GM12892 (cell line): ENCODE measurements around the gene STOM.
A peak's percentile ranks its signal among the peaks of the same experiment; 100 is the strongest.

Source experiments
- DNase-seq: peaks from one replicate; pipeline ENCODE4 v3.0.0; 2011; ENCODE audit not compliant: insufficient read length
- FAIRE-seq: peaks from 2 replicates; lab custom pipeline; 2011; peaks lifted over from hg19 to GRCh38; lab: Jason Lieb, UNC
- POLR2A ChIP-seq: IDR thresholded peaks from 2 replicates; pipeline ENCODE4 v1.6.1; 2011; ENCODE audit warnings: low read depth, low read length, control low read depth
- POLR2AphosphoS5 ChIP-seq: IDR thresholded peaks from 2 replicates; pipeline ENCODE4 v1.6.1; 2011; ENCODE audit warnings: low read depth, low read length, control low read depth
- TAF1 ChIP-seq: IDR thresholded peaks from 2 replicates; pipeline ENCODE4 v1.6.1; 2011; ENCODE audit warnings: low read depth, mild to moderate bottlenecking, control low read depth, low read length, borderline replicate concordance

Gene STOM

DNA sequence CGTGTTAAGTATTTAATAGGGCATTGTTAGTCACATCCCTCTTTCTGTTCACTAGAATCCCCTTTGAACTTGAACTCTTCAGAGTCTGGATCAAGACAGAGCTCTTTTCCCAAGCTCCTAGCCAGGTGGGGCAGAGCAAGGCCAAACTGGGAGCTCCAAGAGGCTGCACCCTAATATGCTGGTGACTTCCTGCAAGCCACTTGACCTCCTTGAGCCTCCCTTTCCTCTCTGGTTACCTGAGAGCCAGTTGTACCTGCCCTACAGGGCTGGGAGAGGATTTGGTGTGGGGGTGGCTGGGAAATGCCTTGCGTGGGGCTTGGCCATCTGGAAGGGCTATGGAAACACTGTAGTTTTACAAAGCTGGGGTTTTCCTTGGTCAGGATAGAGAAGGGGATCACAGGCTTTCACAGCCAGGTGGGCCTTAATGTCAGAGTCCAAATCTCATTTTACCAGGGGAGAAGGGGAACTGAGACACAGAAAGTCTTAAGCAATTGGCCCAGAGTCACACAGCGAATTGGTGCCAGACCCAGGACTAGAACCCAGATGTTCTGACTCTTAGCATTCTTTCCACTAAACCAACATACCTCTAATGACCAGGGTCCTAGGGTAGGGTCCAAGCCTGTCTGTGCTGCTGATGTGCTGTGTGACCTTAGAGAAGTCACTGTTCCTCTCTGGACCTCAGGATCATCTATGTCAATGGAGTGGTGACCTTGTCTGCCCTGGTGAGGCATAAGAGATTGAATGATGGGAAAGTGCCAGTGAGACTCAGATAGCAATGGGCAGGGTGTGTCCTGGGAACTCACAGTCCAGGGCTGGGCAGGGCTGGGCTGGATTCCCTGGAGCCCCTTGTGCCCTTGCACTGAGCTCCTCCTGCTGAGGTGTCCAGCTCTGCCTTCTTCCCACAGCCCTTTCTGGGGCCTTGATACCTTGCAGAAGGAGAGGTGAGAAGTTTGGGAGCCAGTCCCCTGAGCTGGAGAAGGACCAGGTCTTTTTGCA is 66.3 kb downstream of the STOM start:
- TF ChIP-seq TAF1 (no peak), POLR2A (no peak), POLR2AphosphoS5 (no peak)
- no peak for DNase-seq
- no peak for FAIRE-seq

DNA sequence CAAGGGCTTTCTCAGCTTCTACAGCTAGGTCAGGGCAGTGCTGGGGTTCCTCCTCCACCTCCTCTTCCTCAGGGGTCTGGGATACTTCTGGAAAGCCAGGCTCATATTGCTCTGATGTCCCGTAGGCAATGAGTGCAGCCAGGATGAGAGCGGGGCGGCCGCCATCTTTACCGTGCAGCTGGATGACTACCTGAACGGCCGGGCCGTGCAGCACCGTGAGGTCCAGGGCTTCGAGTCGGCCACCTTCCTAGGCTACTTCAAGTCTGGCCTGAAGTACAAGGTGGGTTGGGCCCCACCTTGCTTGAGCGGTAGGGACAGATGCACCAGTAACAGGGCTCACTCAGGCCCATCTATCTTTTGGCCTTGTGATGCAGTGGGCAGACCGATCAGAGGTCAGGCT is 67.3 kb downstream of the STOM start:
- no peak for FAIRE-seq
- TF ChIP-seq TAF1, result no peak
- no peak for TF ChIP-seq POLR2A
- no peak for TF ChIP-seq POLR2AphosphoS5
- no peak for DNase-seq

DNA sequence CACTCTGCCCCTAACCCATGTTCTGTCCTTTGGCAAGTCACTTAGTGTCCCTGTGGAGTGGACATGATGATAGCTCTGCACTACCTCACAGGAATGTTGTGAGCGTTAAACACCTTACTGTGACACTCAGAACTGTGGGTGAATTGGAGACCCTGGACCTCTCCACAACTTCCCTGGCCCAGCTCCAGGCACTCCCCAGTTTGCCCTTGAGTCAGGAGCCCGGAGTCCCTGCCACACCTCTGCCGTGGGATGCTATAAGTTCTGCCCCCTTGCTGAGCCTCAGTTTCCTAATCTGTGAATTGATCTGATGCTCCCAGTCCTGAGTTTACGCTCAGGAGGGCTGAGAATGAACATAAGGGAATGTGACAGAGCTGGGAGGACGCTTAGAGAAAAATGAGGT is 67.7 kb downstream of the STOM start:
- no peak for FAIRE-seq
- no peak for DNase-seq
- TF ChIP-seq TAF1 (no peak), POLR2AphosphoS5 (no peak), POLR2A (no peak)

DNA sequence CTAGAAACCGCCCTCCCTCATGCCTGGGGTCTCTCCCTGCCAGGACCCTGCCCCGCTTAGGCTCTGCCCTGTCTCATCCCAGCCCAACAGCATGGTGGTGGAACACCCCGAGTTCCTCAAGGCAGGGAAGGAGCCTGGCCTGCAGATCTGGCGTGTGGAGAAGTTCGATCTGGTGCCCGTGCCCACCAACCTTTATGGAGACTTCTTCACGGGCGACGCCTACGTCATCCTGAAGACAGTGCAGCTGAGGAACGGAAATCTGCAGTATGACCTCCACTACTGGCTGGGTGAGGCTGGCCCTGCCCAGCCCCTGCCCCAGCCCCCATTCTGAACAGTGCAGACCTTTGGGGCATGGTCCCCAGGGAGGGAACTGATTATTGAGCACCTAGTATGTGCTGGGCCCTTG is 68.2 kb downstream of the STOM start:
- no peak for DNase-seq
- TF ChIP-seq POLR2AphosphoS5, result no peak
- TF ChIP-seq TAF1, result no peak
- TF ChIP-seq POLR2A, result no peak
- no peak for FAIRE-seq

DNA sequence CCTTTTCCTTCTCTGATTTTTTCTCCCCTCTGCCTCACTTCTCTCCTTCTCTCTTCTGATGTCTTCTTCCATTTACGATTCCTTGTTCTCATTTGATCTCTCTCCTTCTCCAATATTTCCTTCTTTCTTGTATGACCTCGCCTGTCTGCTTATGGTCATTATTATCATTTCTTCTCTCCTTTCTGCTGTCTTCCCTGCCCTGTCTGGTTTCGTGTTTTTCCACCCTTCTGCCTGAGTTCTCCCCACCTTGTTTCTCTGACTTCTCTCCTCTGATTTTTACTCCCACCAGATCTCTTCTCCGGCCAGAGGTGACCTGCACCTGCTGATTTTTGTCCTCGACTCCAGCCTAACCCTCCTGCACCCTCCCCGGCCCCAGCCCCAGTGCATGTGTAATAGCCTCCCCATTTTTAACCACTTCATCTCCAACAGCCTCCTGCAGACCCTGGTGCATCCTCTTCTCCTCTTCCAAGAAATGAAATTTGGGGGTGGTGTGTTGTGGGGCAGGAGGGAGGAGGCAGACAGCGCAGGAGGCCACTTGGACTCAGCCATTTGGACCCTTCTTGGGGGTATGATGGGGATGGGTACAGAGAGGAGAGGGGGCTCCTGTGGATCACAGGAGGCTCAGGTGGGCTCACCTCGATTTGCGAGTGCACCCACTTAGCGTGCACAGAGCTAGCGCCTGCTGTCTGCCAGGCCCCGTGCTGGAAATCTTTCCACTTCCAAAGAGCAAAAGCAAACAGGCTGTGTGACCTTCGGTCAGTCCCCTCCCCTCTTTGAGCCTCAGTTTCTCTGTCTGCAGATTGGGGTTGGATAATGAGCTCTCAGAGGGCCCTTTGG is 69.5 kb downstream of the STOM start:
- TF ChIP-seq POLR2A, result no peak
- no peak for TF ChIP-seq TAF1
- TF ChIP-seq POLR2AphosphoS5, result no peak
- no peak for DNase-seq
- no peak for FAIRE-seq

DNA sequence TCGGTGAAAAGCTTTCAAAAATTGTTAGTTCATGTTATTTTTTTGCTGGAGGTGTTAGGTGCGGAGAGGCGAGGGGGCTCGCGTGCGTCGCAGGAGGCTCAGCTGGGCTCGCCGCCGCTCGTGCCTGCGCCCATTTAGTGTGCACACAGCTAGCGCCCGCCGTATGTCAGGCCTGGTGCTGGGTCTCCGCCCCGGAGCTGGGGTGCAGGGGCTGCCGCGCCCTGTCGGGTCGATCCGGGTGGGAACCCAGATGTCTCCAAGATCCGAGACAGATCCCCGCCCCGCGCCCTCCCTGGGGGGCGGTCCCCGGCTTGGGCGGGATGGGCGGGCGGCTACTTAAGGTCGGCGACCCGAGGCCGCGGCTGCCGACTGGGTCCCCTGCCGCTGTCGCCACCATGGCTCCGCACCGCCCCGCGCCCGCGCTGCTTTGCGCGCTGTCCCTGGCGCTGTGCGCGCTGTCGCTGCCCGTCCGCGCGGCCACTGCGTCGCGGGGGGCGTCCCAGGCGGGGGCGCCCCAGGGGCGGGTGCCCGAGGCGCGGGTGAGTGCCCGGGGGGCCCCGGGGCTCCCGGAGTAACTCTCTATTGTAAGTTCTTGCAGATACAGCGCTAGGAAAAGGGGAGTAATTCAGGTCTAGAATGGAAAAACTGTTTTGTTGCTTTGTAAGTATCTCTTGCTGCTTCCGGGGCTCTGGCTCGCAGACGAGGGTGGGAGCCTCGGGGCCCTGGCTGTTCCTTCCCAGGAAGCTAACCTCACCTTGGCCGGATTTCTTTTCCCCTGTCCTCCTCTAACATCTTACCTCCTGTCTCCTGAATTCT is 70.4 kb downstream of the STOM start:
- FAIRE-seq, result no peak
- TF ChIP-seq POLR2A (no peak), POLR2AphosphoS5 (no peak), TAF1 (no peak)
- peak; percentile 60 for DNase-seq

DNA sequence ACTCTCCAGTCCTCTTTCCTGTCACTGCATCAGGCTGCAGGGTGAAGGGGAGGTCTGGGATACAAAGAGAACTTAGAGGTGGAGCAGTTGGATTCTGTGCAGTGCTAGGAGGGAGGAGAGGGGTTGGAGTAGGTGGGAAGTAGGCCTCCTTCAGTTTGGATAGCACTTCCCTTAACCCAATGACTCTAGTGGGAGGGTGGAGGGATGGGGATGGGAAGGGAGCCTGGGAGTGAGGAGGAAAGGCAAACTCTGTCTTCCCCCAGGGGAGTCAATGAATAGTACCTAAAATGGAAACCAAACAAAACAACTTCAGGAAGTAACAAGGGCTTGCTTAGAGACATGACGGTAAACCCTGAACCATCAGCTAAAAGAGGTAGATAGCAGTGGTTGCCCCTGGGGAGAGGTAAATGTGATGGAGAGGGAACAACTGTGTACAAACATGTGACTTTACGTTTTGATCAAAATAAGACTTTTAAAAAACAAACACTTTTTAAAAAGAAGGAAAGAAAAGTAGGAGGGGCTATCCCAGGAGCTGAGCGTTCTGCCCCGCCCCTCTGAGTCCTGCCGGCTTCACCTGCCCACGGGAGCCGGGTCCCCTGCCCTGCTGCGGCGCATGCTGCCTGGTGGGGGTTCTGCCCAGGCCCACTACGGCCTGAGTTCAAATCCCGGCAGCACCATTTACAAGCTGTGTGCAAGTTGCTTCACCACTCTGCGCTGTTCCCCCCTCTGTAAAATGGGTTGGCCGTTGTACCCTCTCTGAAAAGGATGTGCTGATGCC is 71.2 kb downstream of the STOM start:
- DNase-seq, result no peak
- FAIRE-seq, result no peak
- TF ChIP-seq TAF1, result no peak
- TF ChIP-seq POLR2A, result no peak
- no peak for TF ChIP-seq POLR2AphosphoS5

DNA sequence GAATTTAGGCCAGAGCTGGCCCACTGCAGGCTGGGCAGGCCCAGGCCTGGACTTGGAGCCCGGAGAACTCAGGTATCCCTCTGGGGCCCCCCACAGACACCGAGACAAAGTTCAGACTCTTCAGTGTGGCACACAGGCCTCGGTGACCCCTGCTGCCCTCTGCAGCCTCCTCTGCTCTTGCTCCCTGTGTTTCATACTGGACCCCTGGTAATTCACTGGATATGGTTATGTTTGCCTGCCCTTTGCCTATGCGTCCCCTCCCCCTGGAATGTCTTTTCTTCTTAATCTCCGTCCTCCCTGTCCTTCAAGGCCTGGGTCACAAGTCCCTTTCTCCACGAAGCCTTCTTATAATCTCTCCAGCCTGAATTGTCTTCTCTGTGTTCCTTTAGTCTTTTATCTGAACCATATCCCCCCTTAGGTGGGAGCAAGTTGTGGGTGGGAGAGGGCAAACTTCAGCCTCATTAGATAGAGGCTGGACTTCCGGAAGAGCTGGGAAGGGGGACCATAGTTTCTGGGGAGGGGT is 72.0 kb downstream of the STOM start:
- DNase-seq (no peak), FAIRE-seq (no peak)
- no peak for TF ChIP-seq TAF1
- no peak for TF ChIP-seq POLR2AphosphoS5
- TF ChIP-seq POLR2A, result no peak

DNA sequence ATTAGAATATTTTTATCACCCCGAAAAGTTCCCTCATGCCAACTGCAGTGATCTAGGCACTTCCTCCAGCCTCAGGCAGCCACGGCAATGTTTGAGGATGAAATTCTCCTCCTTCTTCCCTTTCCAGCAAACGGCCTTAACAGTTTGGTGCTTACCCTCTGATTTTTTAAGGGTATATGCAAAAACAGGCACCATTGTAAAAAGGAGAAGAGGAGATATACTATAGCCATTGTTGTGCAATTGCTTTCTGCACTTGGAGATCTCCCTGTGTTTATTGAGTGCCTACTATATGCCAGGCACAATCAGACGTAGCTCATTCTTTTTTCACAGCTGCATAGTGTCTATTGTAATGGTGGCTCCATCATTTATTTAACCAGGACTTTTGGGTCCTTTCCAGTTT is 72.7 kb downstream of the STOM start:
- no peak for TF ChIP-seq TAF1
- TF ChIP-seq POLR2AphosphoS5, result no peak
- no peak for TF ChIP-seq POLR2A
- FAIRE-seq (no peak), DNase-seq (no peak)
